Tibial nerve (tissue), 4 donors: ENCODE measurements around the gene HACL1. TPM values are rescaled to one million over a fixed set of nuclear protein-coding genes. Genes with fewer than 3 reads are reported as not detected.

ENCODE experiments used
- DNase-seq, 2 donors: peaks; one replicate each; pipeline ENCODE4 v3.0.0-alpha.2; 2019; ENCODE audit warnings: low spot score in 2 of 2
- H3K27ac ChIP-seq, 4 donors: fragments of 200-600 bp; sonication (generic) in 3 of 4; one replicate each; pipeline ENCODE4 v1.5.1; 2017 to 2019; ENCODE audit warnings: mild to moderate bottlenecking in 1 of 4
- H3K27me3 ChIP-seq, 2 donors: fragments of 200-600 bp; sonication (generic) in 1 of 2; one replicate each; pipeline versions ENCODE4 v1.5.1 to v1.6.0; 2017 to 2019
- H3K36me3 ChIP-seq, 3 donors: fragments of 200-600 bp; sonication (generic); one replicate each; pipeline ENCODE4 v1.5.1; 2018 to 2019
- H3K4me1 ChIP-seq, 4 donors: fragments of 200-600 bp; sonication (generic) in 3 of 4; one replicate each; pipeline ENCODE4 v1.5.1; 2017 to 2019
- H3K4me3 ChIP-seq, 4 donors: fragments of 200-600 bp; sonication (generic) in 3 of 4; one replicate each; pipeline ENCODE4 v1.5.1; 2017 to 2019; ENCODE audit warnings: mild to moderate bottlenecking in 1 of 4, moderate library complexity in 1 of 4
- H3K9me3 ChIP-seq, 4 donors: fragments of 200-600 bp; sonication (generic) in 3 of 4; one replicate each; pipeline ENCODE4 v1.5.1; 2017 to 2019
- EP300 ChIP-seq, 2 donors: sonication (generic); formaldehyde crosslinking; IDR thresholded peaks; one replicate each; pipeline ENCODE4 v1.6.1; 2017; ENCODE audit warnings: antibody characterized with exemption in 2 of 2, mild to moderate bottlenecking in 1 of 2
- POLR2A ChIP-seq, 2 donors: fragments of 450-650 bp; IDR thresholded peaks; one replicate each; pipeline ENCODE4 v1.6.1; 2017; ENCODE audit warnings: antibody characterized with exemption in 2 of 2, mild to moderate bottlenecking in 2 of 2, moderate library complexity in 2 of 2
- WGBS, 2 donors: methylation state at CpG; one replicate each; pipeline ENCODE4 v1.1.5; 2018; 5-methylcytosine and 5-hydroxymethylcytosine counted together
- total RNA-seq, 4 donors: library from RNA; depleted of rRNA; stranded (reverse); fragments of >200 nt; gene quantifications; one replicate each; pipeline ENCODE4 v1.1.0, GENCODE V29; 2016
- TF ChIP-seq, protein P1 (sequence below), 5 experiments: fragments of 200-600 bp in 3 of 5; fragments of 450-650 bp in 2 of 5; sonication (generic) in 3 of 5; IDR thresholded peaks; one replicate each; pipeline ENCODE4 v1.5.1; 2016 to 2019; ENCODE audit warnings: antibody characterized with exemption in 5 of 5, mild to moderate bottlenecking in 3 of 5, moderate library complexity in 2 of 5

The HACL1 gene
- total RNA-seq, 4 donors from 2014 or later, result 19.0 to 33.3 (median 24.2) TPM

DNA sequence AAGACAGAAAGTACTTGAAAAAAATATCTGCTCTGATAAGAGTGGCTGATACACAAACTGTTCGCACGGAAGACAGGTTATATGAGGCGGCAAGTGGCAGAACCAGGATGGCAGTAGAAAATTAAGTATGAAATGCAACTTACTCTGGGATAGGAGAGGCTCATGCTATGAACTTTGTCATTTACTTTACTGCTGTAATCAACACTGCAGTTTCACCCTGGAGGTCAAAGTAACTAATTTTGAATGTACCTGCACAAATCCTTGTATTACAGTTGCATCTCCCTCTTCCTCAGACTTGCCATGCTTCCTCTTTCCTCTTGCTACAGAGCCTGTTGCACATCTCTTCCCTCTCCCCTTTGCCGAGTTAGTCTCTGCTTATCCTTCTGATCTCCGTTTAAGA, 38.8 kb downstream of the HACL1 start:
- no peak overlapping the region for H3K4me3 ChIP-seq
- H3K4me1 ChIP-seq, result peaks cover 0 to 3% (median 0%) of the 10 kb centered on the region in 4 donors
- no peak for TF ChIP-seq EP300 (IDR thresholded peaks at IDR 0.05)
- TF ChIP-seq, protein P1, sequence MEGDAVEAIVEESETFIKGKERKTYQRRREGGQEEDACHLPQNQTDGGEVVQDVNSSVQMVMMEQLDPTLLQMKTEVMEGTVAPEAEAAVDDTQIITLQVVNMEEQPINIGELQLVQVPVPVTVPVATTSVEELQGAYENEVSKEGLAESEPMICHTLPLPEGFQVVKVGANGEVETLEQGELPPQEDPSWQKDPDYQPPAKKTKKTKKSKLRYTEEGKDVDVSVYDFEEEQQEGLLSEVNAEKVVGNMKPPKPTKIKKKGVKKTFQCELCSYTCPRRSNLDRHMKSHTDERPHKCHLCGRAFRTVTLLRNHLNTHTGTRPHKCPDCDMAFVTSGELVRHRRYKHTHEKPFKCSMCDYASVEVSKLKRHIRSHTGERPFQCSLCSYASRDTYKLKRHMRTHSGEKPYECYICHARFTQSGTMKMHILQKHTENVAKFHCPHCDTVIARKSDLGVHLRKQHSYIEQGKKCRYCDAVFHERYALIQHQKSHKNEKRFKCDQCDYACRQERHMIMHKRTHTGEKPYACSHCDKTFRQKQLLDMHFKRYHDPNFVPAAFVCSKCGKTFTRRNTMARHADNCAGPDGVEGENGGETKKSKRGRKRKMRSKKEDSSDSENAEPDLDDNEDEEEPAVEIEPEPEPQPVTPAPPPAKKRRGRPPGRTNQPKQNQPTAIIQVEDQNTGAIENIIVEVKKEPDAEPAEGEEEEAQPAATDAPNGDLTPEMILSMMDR (IDR thresholded peaks at IDR 0.05), result no peak
- no peak for TF ChIP-seq POLR2A (IDR thresholded peaks at IDR 0.05)
- no peaks in the 10 kb centered on the region for H3K27me3 ChIP-seq
- no peak for DNase-seq
- H3K27ac ChIP-seq, result no peak overlapping the region
- H3K9me3 ChIP-seq, result no peaks in the 10 kb centered on the region
- peaks cover 0 to 82% (median 7%) of the 10 kb centered on the region in 3 donors for H3K36me3 ChIP-seq
- 90 to 92% methylated on average over 5 of the region's 5 CpGs for WGBS, 2 donors

DNA sequence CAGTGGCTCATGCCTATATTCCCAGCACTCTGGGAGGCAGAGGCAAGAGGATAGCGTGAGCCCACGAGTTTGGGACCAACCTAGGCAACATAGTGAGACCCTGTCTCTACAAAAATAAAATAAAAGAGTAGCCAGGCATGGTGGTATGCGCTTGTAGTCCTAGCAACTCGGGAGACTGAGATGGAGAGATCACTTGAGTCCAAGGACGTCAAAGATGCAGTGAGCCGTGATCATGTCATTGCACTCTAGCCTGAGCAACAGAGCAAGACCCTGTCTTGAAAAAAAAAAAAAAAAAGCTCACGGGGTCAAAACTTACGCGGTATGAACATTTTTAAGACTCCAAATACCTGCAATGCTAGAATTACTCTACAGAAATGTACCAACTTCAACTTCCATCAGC, 42.8 kb downstream of the HACL1 start:
- WGBS, 2 donors, result 81 to 90% methylated on average over 9 of the region's 9 CpGs
- DNase-seq, result no peak
- Histone ChIP-seq H3K27ac (no peak overlapping the region), H3K9me3 (no peaks in the 10 kb centered on the region), H3K4me1 (peaks cover 0 to 8% (median 4%) of the 10 kb centered on the region in 4 donors), H3K4me3 (no peak overlapping the region), H3K36me3 (peaks cover 0 to 57% (median 0%) of the 10 kb centered on the region in 3 donors), H3K27me3 (no peaks in the 10 kb centered on the region)
- TF ChIP-seq EP300 (IDR thresholded peaks at IDR 0.05) (no peak), POLR2A (IDR thresholded peaks at IDR 0.05) (no peak)
- TF ChIP-seq, protein P1 (IDR thresholded peaks at IDR 0.05), result no peak

DNA sequence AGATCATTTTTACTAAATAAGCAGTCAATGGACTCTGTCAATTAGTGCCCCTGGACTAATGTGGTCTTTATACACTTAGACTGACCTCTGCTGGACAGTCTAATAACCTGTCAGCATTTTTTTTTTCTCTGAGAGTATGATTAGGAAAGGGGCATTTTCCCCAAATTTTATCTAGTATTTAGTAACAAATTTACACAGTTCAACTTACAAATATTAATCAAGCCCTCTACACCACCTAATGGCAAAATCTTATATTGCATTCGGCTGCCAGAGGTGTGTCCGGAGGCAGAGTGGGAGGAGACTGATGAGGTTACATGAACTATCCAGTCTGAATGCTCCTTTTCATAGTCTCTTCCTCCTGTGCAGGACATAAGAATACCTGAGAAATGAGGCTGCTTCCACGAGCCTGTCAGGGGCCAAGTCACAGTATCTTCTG, 43.8 kb downstream of the HACL1 start:
- Histone ChIP-seq H3K4me3 (no peak overlapping the region), H3K9me3 (no peaks in the 10 kb centered on the region), H3K36me3 (peaks cover 0 to 54% (median 0%) of the 10 kb centered on the region in 3 donors), H3K27ac (no peak overlapping the region), H3K4me1 (peaks cover 0 to 8% (median 4%) of the 10 kb centered on the region in 4 donors), H3K27me3 (no peaks in the 10 kb centered on the region)
- TF ChIP-seq EP300 (IDR thresholded peaks at IDR 0.05) (no peak), POLR2A (IDR thresholded peaks at IDR 0.05) (peak in 1 of 2 donors; percentile 9)
- TF ChIP-seq, protein P1 (IDR thresholded peaks at IDR 0.05), result peak; percentile 41 to 64 (median 59)
- WGBS, 2 donors, result 1 to 6% methylated on average over 3 of the region's 3 CpGs
- peak in 1 of 2 donors; percentile 89 for DNase-seq

DNA sequence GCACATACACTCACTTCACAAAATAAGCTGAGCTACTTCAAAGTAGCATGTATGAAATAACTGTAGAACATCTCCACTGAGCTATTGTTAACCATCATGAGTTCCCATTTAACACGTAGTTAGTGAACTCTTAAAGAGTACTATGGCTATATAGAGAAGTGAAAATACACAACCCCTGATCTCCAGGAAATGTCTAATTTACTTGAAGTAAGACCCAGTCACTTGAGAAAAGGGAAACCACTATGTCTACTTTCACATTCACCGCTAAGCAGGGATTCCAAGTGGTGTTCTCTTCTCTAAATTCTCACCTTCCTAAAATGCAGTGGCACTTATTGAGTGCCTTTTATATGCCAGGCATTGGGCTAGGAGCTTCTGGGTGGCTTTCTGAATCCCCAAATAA, 44.9 kb downstream of the HACL1 start:
- Histone ChIP-seq H3K4me1 (peaks cover 0 to 8% (median 4%) of the 10 kb centered on the region in 4 donors), H3K4me3 (no peak overlapping the region), H3K9me3 (no peaks in the 10 kb centered on the region), H3K27ac (peak overlapping the region in 3 of 4 donors; percentile 0 to 6 (median 4)), H3K36me3 (peaks cover 0 to 54% (median 0%) of the 10 kb centered on the region in 3 donors), H3K27me3 (no peaks in the 10 kb centered on the region)
- no peak for TF ChIP-seq POLR2A (IDR thresholded peaks at IDR 0.05)
- TF ChIP-seq EP300 (IDR thresholded peaks at IDR 0.05), result no peak
- TF ChIP-seq, protein P1 (IDR thresholded peaks at IDR 0.05), result no peak
- DNase-seq, result no peak
- 77 to 84% methylated on average over 2 of the region's 2 CpGs for WGBS, 2 donors

DNA sequence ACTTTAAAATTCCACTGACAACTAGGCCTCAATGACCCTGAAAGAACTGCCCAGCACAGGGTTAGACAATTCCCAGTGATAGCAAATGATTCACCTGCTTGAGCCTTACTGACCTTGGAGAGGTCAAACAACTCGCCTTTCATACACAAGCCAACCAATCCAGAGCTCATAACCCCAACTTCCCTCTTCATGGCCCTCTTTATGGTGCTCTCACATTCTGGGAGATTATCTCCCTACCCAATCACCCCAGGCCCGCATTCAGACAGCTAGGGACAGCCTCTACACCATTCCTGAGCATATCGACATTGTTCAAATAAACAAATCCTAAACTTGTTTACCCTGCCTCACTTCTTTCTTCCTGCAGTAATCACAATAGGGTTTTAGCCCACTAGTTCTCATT, 47.6 kb downstream of the HACL1 start:
- DNase-seq, result no peak
- H3K27ac ChIP-seq, result no peak overlapping the region
- 76 to 80% methylated on average over 3 of the region's 3 CpGs for WGBS, 2 donors
- TF ChIP-seq, protein P1 (IDR thresholded peaks at IDR 0.05), result no peak
- TF ChIP-seq EP300 (IDR thresholded peaks at IDR 0.05), result no peak
- TF ChIP-seq POLR2A (IDR thresholded peaks at IDR 0.05), result no peak
- peaks cover 0 to 8% (median 4%) of the 10 kb centered on the region in 4 donors for H3K4me1 ChIP-seq
- no peak overlapping the region for H3K4me3 ChIP-seq
- peaks cover 0 to 53% (median 0%) of the 10 kb centered on the region in 3 donors for H3K36me3 ChIP-seq
- no peaks in the 10 kb centered on the region for H3K27me3 ChIP-seq
- no peaks in the 10 kb centered on the region for H3K9me3 ChIP-seq
